Fibroblast of peridontal ligament (primary cell): ENCODE measurements around the gene S1PR2.
A peak's percentile ranks its signal among the peaks of the same experiment; 100 is the strongest.

Experiments used
- DNase-seq: peaks from one replicate; pipeline ENCODE4 v3.0.0-alpha.2; 2010; ENCODE audit errors: extremely low read depth

Gene S1PR2, protein sequence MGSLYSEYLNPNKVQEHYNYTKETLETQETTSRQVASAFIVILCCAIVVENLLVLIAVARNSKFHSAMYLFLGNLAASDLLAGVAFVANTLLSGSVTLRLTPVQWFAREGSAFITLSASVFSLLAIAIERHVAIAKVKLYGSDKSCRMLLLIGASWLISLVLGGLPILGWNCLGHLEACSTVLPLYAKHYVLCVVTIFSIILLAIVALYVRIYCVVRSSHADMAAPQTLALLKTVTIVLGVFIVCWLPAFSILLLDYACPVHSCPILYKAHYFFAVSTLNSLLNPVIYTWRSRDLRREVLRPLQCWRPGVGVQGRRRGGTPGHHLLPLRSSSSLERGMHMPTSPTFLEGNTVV

DNA sequence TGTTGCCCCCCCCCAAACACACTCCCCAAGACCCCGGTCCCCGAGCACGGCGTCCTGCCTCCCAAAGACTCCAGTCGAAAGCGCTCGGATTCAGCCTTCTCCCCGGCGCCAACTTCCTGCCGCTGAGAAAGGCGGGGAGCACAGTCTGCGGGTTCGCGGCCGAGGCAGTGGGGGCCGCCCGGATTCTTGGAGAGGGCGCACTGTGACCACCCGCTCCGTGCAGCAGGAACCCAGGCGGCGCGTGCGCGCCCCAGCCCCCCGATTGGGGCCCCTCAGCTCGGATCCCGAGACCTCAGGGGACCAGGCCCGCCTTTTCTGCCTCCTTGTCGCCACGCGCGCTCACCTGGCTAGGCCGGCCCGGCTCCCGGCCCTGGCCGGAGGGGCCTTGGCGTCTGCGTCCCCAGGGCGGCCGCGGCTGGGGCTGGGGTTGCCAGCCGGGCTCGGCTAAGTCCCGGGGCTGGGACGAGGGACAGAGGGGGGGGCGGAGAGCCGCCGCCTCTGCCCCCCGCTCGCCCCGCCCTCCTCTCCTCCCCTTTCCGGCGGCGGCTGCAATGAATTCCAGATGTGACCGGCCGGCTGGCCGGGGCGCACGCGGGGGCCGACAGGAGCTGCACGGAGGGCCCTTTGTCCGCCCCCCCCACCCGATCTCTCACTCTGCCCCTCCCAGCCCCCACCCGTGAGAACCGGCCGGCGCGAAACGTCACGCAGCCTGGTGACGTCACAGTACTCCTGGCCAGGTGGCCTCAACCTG is at the start of gene S1PR2:
Gene S1PR2, minus strand, starts transcription at position 471 of the 751 bp plus-strand sequence. CDS start 6,426 bp downstream, outside the sequence.
- peak; percentile 55 for DNase-seq

DNA sequence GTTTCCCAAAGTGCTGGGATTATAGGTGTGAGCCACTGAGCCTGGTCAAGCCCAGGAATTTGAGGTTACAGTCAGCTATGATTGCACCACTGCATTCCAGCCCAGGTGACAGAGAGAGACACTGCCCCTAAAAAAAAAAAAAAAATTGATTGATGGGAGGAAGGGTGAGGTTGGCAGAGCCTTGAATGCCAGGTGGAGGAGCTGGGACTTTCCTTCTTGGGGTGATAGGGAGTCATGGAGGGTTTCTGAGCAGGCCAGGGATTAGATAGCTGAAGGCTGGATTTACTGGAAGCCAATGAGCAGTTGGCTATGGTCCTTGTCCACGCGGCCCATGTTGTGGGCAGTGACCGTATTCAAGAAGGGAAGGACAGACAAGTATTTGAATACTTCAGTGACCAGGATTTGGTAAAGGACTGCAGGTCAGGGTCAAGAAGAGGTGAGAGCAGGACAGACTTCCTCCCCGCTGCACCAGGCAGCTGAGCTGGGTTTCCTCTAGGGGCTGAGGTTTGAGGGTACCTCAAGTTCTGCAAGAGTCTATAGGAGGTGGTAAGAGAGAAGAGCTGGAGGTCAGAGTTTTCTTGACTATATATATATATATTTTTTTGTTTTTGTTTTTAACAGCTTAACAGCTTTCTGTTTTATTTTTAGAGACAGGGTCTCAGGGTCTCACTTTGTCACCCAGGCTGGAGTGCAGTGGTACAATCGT is 48.8 kb upstream of the S1PR2 start:
- DNase-seq: no peak

DNA sequence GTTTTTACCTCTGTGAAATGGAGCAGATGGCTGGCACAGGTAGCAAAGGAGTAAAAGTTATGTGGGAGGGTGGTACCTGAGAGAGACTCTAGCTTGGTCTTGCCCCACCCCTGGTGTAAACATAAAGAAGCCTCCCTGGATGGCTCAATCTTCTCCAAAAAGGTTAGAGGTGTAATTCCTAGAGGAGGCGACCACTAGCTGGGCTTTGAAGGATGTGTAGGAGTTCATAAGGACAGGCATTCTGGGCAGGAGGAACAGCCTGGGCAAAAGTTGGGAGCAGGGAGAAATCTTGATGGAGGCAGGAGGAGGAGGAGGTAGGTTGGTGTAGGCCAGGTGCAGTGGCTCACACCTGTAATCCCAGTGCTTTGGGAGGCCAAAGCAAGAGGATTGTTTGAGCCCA is 47.8 kb upstream of the S1PR2 start:
- DNase-seq: no peak

DNA sequence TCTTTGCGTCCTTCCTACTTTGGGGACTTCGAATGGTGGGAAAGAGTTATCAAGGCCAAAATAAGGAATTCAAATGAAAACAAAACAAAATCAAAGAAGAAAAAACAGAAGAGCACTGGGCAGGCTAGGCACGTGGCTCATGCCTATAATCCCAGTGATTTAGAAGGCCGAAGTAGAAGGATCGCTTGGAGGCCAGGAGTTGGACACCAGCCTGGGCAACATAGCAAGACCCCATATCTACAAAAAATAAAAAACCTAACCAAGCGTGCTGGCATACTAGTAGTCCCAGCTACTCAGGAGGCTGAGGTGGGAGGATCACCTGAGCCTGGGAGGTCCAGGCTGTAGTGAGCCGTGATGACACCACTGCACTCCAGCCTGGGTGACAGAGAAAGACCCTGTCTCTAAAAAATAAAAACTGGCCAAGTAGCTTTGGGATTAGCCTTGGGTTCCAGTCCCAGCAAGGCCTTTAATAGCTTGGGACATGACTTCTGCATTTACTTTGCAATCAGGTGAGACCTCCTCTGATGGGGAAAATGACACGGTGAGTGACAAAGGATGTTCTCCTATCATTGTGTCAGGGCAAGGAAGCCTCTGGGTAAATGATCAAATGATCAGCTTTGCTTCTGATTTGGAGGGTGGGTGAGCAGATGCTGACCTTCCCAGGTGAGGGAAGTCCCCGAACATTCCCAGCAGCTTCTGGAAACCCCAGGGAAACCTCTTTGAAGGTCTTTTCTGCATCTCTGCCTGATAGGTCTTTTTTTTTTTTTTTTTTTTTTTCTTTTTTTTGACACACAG is 46.9 kb upstream of the S1PR2 start:
- DNase-seq: no peak

DNA sequence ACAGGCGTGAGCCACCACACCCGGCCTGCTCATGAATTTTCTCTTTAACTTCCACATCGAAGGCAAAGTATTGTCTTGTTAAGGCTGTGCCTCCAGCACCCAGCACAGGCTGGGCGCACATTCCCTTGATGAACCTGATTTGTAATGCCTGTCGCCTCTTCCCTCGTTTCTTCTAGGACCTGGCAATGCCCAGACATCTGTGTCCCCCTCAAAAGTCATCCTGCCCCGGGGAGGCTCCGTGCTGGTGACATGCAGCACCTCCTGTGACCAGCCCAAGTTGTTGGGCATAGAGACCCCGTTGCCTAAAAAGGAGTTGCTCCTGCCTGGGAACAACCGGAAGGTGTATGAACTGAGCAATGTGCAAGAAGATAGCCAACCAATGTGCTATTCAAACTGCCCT is 43.5 kb upstream of the S1PR2 start:
- DNase-seq: no peak

DNA sequence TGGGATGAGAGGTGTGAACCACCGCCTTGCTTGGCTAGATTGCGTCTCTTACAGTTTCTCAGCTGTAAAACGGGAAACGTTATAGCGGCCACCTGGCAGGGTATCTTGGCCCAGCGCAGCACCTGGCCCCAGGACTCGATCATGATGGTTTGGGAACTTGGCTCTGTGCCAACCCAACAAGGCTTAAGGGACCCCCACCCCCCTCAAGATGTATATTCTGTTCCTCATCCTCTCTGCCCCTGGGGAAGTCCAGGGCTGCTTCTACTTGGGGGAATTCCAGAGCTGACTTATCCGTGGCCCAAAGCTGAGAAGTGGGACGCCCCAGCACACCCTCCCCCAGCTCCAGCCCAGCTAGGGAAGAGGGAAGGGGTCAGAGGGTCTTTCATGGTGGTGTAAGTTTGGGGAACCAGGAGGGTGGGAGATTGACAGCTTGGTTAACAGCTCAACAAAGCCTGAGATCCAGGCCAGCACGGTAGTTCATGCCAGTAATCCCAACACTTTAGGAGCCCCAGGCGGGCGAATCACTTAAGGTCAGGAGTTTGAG is 40.5 kb upstream of the S1PR2 start:
- DNase-seq: no peak

DNA sequence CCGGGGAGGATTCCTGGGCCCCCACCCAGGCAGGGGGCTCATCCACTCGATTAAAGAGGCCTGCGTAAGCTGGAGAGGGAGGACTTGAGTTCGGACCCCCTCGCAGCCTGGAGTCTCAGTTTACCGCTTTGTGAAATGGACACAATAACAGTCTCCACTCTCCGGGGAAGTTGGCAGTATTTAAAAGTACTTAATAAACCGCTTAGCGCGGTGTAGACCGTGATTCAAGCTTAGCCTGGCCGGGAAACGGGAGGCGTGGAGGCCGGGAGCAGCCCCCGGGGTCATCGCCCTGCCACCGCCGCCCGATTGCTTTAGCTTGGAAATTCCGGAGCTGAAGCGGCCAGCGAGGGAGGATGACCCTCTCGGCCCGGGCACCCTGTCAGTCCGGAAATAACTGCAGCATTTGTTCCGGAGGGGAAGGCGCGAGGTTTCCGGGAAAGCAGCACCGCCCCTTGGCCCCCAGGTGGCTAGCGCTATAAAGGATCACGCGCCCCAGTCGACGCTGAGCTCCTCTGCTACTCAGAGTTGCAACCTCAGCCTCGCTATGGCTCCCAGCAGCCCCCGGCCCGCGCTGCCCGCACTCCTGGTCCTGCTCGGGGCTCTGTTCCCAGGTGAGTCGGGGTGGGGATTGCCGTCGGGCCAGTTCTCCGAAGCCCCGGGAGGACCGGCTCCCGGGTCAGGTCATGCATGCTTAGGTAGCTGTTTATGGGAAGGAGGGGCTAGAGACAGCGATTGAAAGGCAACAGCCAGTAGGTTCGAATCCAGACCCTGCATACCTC is 39.7 kb upstream of the S1PR2 start, which contains the start of gene ICAM1:
Gene ICAM1, plus strand, starts transcription at position 505 of the 779 bp plus-strand sequence. Its CDS starts 40 bp downstream, at position 545.
- DNase-seq: peak; percentile 42

DNA sequence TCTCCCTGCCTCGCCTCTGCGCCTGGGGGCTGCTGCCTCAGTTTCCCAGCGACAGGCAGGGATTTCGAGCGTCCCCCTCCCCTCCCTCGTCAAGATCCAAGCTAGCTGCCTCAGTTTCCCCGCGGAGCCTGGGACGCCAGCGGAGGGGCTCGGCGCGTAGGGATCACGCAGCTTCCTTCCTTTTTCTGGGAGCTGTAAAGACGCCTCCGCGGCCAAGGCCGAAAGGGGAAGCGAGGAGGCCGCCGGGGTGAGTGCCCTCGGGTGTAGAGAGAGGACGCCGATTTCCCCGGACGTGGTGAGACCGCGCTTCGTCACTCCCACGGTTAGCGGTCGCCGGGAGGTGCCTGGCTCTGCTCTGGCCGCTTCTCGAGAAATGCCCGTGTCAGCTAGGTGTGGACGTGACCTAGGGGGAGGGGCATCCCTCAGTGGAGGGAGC is 39.1 kb upstream of the S1PR2 start:
- no peak for DNase-seq

DNA sequence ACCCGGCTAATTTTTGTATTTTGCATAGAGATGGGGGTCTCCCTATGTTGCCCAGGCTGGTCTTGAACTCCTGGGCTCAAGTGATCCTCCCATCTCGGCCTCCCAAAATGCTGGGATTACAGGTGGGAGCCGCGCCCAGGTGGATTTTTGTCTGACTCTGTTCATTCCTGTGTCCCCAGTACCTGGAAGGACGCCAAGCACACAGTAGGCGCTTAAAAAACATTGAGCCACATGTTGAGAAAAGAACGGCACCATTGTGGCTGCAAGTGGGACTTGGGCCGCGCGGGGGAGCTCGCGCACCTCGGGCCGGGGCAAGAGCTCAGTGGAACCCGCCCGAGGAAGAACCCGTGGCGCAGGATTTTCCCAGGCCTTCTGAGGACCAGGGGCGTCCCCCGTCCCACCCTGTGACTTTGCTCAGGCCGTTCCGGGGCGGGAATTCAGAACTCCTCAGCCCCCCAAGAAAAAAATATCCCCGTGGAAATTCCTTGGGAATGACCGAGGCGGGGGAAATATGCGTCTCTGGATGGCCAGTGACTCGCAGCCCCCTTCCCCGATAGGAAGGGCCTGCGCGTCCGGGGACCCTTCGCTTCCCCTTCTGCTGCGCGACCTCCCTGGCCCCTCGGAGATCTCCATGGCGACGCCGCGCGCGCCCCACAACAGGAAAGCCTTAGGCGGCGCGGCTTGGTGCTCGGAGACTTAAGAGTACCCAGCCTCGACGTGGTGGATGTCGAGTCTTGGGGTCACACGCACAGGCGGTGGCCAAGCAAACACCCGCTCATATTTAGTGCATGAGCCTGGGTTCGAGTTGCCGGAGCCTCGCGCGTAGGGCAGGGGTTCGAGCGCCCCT is 38.4 kb upstream of the S1PR2 start:
- peak; percentile 64 for DNase-seq

DNA sequence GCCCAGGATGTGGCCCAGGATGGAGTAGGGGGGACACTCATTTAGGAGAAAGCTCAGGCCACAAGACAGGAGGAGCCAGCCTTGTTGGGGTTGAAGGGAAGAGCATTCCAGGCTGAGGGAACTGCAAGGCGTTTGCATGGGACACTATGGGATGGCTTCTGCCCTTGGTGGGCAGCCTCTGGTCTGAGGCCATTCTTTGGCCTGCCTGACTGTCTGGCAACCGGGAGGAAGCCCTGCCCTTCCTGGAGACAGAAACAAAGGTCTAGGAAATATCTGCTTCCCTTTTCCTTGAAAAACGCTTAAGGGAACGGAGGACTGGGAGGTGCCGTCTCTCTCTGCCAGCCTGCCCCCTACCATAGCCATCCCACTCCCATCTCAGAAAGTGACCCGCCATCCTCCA is 36.9 kb upstream of the S1PR2 start:
- no peak for DNase-seq

DNA sequence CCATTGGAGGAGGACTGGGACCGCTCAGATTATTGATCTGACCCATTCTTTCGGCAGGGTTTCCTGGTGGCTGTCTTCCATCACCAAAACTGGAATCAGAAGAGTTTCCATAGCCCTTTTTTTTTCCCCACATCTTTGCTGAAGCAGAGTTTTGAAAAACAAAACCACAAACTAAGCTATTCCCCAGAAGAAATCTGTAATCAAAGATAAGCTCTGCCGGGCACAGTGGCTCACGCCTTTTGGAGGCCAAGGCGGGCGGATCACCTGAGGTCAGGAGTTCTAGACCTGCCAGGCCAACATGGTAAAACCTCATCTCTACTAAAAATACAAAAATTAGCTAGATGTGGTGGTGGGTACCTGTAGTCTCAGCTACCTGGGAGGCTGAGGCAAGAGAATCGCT is 35.6 kb upstream of the S1PR2 start:
- DNase-seq: no peak

DNA sequence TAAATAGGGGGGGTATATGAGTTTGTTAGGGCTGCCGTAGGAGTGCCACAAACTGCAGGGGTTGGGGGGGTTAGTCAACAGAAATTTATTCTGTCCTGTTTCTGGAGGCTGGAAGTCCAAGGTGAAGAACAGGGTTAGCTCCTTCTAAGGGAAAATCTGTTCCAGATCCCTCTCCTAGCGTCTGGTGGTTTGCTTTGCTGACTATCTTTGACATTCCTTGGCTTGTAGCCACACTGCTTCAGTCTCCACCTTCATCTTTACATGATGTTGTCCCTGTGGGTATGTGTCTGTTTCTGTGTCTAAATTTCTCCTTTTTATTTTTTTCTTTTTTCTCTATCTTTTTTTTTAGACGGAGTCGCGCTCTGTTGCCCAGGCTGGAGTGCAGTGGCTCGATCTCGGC is 31.6 kb upstream of the S1PR2 start:
- peak; percentile 28 for DNase-seq

DNA sequence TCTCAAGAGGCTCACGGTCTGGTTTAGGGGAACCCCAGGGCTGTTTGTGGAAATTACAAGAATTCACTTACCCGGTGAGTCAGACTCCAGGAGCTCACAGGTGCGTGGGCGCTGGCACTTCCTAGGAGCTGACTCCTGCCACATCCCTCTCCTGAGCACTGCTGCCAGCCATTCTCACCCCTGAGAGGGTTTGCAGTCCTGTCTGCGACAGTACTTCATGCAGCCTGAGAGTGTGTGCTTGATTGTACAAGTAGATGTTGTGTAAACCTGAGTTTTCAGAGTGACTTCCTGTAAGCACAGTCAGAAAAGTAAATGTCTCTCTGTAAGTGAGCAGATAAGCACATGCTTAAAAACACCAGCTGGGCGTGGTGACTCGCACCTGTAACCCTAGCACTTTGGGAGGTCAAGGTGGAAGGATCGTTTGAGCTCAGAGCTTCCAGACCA is 29.0 kb upstream of the S1PR2 start:
- DNase-seq: no peak

DNA sequence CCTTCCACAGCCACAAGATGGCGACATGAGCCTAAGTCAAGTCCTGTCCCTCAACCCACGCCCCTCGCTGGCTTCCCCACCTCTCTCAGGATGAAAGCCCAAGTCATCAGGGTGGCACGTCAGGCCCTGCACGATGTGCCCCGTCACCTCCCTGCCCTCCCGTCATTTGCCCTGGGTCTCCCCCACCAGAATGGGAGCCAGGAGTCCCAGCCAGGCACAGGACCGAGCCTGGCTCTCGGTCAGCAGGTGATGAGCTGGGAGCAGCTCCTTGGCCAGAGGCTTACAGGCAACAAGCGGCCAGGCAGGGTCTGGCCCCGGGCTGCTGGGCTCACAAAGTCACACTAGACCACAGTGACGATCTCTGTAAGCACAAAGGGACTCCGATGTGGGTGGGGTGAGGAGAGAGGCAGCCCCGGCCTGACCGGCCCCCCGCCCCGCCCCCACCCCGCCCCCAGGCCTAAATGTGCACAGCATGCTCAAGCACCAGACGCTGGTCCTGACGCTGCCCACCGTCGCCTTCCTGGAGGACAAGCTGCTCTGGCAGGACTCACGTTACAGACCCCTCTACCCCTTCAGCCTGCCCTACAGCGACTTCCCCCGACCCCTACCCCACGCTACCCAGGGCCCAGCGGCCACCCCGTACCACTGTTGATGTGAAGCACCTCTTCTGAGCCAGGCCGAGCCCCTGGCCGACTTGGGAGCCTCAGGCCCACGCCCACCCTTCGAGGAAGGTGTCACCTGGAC is 28.2 kb upstream of the S1PR2 start:
- DNase-seq: peak; percentile 81

DNA sequence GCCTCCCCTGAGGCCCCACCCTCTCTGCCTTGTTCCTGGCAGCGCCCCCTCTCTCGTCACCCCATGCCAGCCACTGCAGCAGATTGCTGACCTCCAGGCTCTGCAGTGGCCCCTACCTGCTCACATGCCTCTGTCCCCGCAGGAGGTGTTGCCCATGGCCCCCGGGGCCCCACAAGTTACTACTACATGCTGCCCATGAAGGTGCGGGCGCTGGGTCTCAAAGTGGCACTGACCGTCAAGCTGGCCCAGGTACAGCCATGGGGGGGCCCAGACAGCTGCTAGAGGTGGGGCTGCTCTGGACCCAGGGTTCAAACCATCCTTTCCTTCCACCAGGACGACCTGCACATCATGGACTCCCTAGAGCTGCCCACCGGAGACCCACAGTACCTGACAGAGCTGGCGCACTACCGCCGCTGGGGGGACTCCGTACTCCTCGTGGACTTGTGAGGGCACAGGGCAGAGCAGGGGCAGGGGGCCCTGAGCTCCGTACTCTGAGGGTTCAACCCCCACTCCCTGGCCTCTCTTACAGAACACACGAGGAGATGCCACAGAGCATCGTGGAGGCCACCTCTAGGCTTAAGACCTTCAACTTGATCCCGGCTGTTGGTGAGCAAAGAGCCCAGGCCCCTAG is 27.1 kb upstream of the S1PR2 start:
- no peak for DNase-seq

DNA sequence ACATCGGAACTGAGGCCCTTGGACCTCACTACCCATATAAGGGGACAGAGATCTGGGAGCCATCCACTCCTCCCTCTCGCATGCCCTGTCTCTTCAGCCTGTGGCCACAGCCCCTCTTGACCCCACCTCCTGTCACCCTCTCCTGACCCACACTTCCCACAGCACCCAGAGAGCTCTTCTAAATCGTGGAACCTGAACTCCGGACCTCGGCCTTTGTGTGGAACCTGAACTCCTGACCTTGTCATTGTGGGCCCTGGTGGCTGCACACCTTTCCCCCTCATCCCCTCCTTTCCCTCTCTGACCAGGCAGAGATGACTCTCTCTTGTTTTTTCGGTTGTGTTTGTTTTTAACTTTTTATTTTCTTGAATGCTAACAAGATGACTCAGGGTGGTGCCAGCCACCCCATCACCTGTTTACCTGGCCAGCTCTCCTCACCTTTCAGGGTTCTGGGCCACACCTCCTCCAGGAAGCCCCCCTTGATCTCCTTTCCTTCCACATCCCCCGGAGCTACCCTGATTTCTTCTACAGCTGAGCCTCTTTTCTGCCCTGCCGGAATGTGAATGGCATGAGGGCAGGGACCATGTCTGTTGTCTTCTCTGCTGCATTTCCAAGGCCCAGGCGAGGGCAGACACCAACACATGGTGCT is 26.0 kb upstream of the S1PR2 start:
- no peak for DNase-seq

DNA sequence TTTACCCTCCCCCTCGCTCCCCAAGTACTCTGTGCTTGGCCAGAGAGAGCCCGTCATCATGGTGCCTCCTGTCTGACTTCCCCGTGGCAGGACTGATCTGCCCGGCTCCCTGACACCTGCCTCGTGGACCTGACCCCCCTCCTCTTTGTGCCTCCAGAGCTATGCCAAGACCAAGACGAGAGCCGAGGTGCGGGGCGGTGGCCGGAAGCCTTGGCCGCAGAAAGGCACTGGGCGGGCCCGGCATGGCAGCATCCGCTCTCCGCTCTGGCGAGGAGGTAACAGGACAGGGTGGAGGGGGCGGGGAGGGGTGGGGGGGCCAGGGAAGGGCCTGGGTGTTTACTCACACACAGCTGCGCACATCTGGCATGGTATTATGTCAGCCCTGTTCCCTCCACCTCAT is 25.4 kb upstream of the S1PR2 start:
- no peak for DNase-seq

DNA sequence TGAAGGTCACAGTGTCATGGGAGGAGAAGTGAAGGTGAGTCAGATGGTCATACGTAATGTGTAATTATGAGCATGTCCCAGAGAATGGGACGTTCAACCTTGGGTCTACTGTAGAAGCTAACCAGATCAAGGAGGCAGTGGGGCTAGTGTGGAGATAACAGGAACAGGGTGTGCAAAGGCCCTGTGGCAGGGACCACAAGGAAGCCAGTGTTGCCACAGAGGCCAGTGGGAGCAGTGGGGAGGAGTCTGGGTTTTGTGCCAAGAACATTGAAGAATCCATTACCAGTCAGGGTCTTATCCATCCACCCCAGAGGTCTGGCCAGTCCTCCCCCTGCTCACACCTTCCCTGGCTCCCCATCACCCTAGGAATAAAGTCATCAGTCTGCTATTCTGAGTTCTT is 24.2 kb upstream of the S1PR2 start:
- no peak for DNase-seq
